HG03103 (cell line): ENCODE results near the gene BAZ1B.
"Not testable (repeated sequence)": the region's sequence is repeated elsewhere in the genome, so short reads cannot be mapped to it uniquely, and the experiment has no call there.

Experiments
- ATAC-seq: cut with Tn5 transposase; IDR thresholded peaks from one replicate; pipeline ENCODE4 v1.9.1; 2021; ENCODE audit warnings: low read depth; ENCODE audit not compliant: unreplicated experiment

The BAZ1B gene

DNA sequence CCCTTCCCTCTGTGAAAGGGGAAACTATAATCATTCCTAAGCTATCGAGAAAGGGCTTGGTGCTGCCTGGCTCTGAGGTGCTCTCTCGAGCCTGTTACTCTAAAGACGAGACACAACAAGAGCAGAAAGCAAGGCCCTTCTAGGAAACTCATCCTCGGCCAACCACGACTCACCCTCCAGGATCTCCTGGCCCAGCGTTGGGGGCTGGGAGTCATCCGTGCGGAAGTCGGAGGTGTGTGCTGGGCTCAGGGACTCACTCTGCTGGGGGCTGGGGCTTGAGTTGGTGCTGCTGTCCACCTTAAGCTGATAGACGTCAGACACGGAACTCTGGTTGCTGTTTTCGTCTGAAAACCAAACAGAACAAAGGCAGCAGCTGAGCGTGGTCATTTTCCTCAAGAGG, 17.6 kb upstream of the BAZ1B start:
- no peak for ATAC-seq

DNA sequence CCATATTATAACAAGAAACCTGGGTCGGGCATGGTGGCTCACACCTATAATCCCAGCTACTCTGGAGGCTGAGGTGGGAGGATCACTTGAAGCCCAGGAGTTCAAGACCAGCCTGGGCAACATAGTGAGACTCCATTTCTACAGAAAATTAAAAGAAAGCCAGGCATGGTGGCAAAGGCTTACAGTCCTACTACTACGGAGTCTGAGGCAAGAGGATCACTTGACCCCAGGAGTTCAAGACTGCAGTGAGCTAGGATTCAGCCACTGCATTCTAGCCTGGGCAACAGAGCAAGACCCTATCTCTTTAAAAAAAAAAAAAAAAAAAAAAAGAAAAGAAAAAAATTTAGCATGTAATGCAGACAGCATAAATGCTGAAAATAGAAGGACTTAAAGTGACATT, 16.4 kb upstream of the BAZ1B start:
- ATAC-seq: not testable (repeated sequence)

DNA sequence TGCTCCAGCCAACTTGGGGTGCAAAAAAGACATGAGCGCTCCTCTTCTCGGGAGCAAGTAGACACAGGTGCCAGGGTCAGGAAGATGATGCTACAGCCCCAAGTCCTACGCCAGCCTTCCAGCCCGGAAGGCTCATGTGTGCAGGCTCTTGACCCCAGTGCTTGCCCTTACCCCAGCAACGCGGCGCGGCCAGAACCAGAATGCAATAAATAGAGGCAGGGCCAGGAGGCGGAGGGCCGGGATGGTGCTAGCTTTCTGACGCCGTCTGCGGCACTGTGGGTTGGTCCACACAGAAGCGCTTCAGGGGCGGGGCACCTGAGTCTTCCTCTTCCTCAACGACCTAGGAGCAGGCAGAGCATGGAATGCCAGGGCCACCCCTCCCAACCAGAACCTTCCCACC, 15.0 kb upstream of the BAZ1B start:
- ATAC-seq: no peak

DNA sequence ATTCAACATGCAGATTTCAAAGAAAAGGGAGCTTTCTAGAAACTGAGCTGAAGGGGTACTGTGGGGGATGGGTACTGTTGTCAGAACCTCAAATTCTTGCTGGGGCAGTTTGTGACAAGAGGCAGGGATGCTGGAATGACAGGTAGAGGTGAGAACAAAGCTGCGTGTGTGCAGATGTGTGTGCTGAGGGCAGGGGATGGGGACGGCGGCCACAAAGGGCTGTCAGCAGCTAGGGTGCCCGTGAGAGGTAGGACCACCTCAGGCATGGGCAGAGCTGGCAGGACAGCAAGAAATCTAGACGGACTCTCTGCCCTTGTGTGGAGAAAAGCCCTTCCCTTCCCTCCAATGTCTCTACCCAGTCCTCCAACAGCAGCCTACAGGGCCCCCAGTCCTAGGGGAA, 14.4 kb upstream of the BAZ1B start:
- ATAC-seq: no peak

DNA sequence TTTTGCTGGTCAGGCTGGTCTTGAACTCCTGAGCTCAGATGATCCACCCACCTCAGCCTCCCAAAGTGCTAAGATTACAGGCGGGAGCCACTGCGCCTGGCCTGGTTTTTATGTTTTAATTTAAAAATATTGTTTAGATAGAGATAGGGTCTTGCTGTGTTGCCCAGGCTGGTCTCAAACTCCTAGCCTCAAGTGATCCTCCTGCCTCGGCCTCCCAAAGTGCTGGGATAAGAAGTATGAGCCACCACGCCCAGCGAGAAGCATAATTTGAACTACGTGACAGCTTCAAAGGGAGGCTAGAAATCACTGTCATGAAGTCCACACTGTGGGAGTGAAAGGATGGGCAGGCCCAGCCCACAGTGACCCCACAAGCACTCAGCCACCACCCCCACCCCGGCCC, 13.8 kb upstream of the BAZ1B start:
- not testable (repeated sequence) for ATAC-seq

DNA sequence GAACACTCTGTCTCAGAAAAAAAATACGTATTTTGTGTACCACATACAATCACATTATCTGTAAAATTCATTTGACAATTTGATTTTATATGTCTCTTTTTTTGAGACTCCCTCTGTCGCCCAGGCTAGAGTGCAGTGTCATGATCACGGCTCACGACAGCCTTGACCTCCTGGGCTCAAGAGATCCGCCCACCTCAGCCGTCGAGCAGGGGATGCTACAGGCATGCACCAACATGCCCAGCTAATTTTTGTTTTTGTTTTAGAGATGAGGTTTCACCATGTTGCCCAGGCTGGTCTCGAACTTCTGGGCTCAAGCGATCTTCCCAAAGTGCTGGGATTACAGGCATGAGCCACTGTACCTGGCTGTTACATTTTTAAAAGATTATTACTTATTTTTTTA, 11.6 kb upstream of the BAZ1B start:
- no peak for ATAC-seq

DNA sequence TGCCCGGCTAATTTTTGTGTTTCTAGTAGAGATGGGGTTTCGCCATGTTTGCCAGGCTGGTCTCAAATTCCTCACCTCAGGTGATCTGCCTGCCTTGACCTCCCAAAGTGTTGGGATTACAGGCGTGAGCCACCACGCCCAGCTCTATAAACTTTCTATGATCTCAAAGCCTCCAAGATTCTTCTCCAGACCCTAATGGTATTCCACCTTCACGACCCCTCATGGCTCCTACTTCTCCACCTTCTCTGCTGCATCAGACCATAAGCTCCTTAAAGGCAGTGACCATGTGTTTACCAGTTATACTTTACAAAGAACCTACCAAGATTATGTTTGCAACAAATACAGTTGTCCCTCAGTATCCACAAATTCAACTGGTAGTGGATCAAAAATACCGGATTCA, 10.1 kb upstream of the BAZ1B start:
- ATAC-seq: no peak

DNA sequence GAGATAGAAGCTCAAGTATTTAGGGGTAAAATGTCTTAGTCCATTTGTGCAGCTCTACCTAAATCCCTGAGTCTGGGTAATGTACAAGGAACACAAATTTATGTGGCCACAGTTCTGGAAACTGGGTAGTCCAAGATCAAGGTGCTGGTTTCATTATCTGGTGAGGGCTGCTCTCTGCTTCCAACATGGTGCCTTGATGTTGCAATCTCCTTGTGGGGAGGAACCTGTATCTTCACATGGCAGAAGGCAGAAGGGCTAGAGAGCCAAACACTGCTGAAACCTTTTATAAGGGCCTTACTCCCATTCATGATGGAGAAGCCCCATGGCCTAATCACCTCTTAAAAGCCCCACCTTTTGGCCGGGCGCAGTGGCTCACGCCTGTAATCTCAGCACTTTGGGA, 8.7 kb upstream of the BAZ1B start:
- no peak for ATAC-seq

DNA sequence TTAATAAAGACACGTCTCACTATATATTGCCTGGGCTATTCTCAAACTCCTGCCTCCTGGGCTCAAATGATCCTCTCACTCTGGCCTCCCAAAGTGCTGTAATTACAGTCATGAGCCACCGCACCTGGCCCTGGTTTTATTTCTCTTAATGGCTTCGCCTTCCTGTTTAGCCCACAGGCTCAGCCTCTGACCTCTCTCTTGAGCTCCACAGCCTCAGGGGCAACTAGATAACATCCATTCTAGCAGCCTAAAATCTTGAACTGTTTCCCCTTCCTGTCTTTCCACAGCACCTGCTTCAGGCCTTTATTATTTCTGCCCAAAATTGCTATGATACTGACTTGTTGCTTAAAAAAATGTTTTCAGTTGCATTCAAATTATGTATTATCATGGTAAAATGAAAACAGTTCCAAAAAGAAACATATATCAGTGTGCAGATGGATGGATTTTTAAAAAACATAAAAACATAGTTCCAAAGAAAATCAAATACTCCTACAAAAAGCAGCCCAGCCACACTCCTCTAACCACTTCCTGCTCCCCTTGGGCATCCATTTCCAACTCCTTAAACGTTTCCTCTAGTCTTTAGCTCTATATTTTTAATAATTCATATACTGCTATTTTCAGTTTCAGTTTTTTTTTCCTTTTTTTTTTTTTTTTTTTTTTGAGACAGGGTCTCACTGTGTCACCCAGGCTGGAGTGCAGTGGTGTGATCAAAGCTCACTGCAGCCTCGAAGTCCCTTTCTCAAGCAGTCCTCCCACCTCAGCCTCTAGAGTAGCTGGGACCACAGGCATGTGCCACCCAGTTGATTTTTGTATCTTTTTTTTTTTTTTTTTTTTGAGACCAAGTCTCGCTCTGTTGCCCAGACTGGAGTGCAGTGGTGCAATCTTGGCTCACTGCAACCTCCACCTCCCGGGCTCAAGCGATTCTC, 5.1 kb upstream of the BAZ1B start:
- ATAC-seq: no peak

DNA sequence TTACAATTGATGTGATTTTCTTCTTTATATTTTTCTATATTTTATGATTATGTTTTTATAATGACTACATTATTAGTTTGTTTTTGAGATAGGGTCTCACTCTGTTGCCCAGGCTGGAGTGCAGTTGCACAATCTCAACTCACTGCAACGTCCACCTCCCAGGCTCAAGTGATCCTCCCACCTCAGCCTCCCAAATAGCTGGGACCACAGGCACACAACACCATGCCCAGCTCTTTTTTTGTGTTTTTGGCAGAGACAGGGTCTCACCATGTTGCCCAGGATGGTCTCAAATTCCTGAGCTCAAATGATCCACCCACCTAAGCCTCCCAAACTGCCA, 4.0 kb upstream of the BAZ1B start:
- not testable (repeated sequence) for ATAC-seq

DNA sequence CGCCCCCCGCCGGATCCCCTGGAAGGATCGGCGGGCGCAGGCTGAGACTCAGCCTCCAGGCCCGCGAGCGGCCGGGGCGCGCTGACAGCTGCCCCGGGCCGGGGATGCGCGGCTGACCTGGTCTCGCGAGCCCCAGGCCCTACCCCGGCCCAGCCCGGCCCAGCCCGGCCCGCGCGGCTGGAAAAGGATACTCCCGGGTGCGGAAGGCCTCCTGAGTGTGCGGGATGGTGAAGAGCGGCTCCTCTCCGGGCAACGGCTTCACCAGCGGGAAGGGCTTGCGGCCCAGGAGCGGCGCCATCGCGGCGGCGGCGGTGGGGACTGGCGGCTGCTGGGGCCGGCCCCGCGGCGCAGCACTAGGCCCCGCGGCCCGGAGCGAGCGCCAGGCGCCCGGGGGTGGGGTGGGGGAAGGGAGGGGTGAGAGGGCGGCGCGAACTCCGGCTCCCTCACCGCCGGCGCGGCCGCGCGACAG, 423 bp downstream of the BAZ1B start:
- ATAC-seq: peak; percentile 33

DNA sequence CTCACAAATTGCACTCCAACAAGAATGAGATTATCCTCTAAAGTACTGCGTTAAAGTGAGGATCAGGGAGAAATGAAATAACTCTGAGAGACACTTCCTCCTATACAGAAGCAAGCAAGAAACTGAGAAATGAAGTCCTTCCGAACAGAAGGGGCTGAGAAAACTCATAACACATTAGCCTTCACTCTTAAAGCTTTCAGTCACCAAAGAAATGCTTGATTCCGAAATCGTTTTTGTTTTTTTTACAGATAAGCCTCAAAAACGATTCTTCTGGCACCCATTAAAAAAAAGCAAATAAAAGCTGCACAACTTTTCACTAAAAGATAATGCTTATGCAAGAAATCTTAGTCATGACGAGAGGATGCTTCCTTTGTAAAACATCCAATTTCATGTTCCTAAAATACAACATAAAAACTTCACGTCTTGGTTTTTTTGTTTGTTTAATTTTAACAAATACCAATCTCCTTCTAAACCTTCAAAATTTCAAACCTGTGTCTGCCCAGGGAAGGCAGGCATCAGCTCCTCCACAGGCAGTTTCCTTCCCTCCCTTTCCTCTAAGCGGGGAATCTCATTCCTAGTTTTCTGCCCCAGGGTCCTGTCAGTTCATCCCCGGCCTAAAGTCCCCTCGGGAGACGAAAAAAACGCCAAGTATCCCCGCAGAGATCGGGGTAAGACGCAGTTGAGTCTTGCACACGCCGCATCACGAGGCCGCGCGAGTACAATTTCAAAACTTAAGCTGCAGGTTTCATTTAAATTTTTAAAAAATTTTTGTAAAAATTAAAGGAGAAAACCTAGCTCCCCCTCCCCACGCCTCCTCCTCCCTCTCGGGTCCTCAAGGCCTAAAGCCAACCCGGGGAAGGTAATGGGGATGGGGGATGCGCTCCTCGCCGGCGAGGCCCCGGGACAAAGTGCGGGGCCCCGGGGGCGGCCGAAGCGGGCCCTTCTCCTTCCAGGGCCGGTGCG, 1.1 kb downstream of the BAZ1B start:
- ATAC-seq: no peak

DNA sequence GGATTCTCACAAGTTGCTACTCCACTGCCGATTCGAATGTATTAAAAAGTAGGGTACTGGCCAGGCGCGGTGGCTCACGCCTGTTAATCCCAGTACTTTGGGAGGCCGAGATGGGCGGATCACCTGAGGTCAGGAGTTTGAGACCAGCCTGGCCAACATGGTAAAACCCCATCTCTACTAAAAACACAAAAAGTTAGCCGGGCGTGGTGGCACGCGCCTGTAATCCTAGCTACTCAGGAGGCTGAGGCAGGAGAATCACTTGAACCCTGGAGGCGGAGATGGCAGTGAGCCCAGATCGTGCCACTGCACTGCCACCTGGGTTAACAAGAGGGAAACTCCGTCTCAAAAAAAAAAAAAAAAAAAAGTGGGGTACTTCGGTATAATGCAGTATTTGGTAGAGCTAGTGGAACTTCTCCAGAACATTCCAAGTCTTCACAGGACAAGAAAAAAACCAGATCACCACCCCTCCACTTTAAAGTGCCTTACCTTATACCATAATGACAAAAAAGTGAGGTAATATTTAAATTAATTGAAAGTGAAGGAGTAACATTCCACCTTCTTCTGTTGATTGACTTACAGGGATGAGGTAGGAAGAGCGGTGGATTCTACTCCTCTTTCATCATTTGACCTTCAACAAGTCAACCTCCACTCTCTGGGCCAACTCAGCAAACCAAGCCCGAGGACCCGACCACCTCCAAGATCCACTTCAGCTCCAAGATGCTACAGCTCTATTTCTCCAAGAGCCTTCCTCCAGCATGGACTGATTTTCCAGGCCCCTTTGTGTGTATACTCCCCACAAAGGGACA, 2.0 kb downstream of the BAZ1B start:
- ATAC-seq: no peak

DNA sequence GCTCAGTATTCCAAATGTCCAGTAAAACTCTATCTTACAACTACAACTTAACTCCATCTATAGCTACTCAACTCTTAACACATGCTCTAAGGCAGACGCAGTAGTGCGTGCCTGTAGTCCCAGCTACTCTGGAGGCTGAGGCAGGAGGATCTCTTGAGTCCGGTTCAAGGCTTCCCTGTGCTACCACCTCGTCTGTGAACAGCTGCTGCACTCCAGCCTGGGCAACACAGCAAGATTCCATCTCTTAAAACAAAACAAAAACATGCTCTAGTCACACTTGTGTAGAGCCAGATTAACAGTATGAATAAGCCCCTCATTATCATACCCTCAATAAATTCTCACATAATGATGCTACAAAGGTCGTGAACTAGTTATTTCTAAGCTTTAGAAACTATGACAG, 3.6 kb downstream of the BAZ1B start:
- ATAC-seq: no peak

DNA sequence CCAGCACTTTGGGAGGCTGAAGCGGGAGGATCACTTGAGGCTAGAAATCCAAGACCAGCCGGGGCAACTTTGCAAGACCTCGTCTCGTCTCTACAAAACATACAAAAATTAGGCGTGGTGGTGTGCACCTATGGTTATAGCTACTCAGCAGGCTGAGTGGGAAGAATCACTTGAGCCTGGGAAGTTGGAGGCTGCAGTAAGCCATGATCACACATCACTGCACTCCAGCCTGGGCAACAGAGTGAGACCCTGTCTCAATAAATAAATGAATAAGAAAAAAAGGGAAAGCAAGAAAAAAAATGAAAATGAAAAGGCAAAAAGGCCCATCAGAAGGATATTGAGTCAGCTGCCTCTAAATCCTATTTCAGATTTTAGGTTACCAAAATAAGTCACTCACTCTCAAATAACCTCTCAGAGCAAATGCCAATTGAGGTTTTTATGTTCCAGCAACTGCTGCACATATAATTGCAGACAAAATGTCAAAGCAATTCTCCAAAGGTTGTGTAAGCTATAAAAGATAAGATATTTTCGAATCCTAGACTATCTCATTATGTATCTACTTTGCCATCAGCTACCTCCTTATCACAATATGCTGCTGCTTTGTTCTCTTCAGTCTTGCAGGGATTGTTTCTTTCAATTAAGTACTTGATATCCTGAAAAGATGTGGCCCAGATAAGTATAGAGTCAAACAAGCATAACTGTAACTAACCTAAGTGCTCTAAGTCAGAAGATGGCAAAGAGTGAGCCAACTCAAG, 4.7 kb downstream of the BAZ1B start:
- ATAC-seq: no peak

DNA sequence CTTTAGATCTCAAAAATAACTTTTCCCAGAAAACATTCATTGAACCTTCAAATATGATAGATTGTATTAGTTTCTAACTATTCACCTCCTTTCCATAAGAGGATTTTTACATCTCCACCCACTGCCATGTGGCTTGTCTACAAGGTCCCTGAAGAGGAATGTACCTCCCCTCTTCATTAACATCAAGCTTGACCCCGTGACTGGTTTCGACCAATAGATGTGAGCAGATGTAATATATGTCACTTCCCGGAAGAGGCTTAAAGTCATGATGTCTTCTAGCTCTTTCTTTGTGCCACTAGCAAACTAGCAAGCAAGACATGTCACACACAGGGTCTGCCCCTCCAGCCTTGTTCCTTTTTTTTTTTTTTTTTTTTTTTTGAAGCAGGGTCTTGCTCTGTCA, 6.9 kb downstream of the BAZ1B start:
- ATAC-seq: no peak

DNA sequence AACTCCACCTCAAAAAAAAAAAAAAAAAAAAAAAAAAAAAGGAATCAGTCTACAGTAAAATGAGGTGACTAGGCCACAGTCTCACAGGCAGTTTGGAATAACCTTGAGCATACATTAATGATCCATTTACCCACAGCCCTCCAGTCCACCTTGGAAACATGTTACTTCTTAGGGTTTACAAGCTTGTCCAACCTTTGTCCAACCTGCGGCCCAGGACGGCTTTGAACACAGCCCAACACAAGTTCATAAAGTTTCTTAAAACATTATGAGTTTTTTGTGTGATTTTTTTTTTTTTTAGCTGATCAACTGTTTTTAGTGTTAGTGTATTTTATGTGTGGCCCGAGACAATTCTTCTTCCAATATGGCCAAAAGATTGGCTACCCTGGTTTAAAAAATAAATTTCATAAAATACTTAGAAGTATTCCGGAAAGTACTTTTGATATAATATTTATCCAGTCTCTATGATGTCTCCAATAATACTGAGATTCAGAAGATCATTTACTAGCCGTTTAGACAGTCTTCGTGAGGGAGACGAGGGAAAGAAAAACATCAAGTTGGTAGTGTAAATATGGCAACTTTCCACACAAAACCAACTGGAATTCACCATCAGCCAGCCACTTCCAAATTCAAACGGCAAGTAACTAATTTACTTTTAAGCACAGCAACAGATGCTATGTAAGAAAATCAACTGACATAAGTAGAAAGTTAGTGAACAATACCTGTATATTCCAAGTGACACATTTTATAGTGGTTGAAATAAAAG, 9.9 kb downstream of the BAZ1B start:
- ATAC-seq: no peak

DNA sequence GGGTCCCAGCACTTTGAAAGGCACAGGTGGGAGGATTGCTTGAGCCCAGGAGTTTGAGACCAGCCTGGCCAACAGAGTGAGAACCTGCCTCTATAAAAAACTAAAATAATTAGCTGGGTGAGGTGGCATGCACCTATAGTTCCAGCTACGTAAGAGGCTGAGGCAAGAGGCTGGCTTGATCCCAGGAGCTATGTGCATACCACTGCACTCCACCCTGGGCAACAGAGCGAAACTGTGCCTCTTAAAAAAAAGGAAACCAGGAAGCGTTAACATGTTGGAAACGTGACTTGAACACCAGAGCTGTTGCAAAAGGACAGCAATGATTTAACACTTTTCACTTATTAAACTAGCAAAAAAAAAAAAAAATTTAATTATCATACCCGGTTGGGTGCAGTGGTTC, 12.6 kb downstream of the BAZ1B start:
- ATAC-seq: no peak

DNA sequence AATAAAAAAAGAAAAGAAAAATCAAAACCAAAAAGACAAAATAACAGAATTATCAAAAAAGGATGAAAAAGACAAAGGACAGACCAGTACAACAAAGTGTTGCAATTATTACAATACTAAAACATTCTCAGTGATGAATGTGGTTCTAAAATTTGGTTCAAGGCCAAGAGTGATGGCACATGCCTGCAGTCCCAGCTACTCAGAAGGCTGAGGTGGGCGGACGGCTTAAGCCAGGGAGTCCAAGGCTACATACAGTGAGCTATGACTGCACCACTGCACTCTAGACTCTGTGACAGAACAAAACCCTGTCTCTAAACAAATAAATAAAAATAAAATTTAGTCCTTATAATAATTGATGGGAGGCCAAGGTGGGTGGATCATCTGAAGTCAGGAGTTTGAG, 14.5 kb downstream of the BAZ1B start:
- no peak for ATAC-seq
